Dendritic cell treated with granulocyte-macrophage colony-stimulating factor and Interleukin-4, amounts not matched to agents 40 ng/mL and 50 ng/mL, for 4 days (primary cell): ENCODE measurements around the gene MUC21.

Experiments
- H3K27ac Mint-ChIP-seq: one replicate; pipeline ENCODE4 v1.8.0; 2022; ENCODE audit warnings: mild to moderate bottlenecking, mixed read lengths
- H3K27me3 Mint-ChIP-seq: one replicate; pipeline ENCODE4 v1.8.0; 2022; ENCODE audit warnings: mild to moderate bottlenecking, mixed read lengths
- H3K36me3 Mint-ChIP-seq: one replicate; pipeline ENCODE4 v1.8.0; 2022; ENCODE audit warnings: low read depth, mixed read lengths
- H3K4me1 Mint-ChIP-seq: one replicate; pipeline ENCODE4 v1.8.0; 2022; ENCODE audit warnings: low read depth, mixed read lengths
- H3K4me3 Mint-ChIP-seq: one replicate; pipeline ENCODE4 v1.8.0; 2022; ENCODE audit warnings: mild to moderate bottlenecking, moderate library complexity, mixed read lengths
- H3K9me3 Mint-ChIP-seq: one replicate; pipeline ENCODE4 v1.8.0; 2022; ENCODE audit warnings: mixed read lengths
- intact Hi-C: fragments of 100-400 bp; cut with micrococcal nuclease; formaldehyde crosslinking; loops from one replicate; pipeline ENCODE4 v1.15.0; 2022

MUC21 gene

GRCh38 chr6:30983439-30983838 is at the start of gene MUC21:
TSS of gene MUC21 (plus strand) at chr6:30983718. CDS start at chr6:30983959, 241 bp downstream.
- Mint-ChIP-seq H3K27ac (no peak within 1 kb of the TSS), H3K4me1 (peaks cover 14% of the 10 kb centered on the region), H3K36me3 (no peaks in the 10 kb centered on the region), H3K9me3 (no peaks in the 10 kb centered on the region), H3K27me3 (peaks cover 45% of the 10 kb centered on the region), H3K4me3 (no peak within 1 kb of the TSS)
- intact Hi-C loops, result no loop called here

DNA sequence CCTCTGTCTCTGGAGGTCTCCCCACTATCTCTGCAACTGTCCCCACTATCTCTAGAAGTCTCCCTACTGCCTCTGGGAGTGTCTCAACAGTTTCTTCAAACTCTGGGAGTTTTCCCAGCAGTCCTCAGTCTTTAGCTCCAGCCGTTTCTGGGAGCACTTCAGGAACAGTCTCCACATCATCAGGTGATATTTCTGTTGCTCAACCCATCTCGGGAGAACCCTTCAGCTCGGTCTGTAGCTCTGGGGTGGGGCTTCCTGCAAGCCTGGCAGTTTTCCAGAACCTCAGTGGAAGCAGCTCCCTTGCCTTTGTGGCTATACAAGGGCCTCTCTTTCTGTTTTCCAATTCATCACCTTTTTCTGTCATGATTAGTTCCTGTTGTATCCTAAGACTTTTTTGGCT is 48.5 kb upstream of the MUC21 start:
- intact Hi-C loops, result no loop called here
- no peak overlapping the region for H3K4me3 Mint-ChIP-seq

GRCh38 chr6:30937265-30937664 is 46.3 kb upstream of the MUC21 start:
- intact Hi-C loops, result no loop called here
- H3K27ac Mint-ChIP-seq, result no peak overlapping the region
- no peaks in the 10 kb centered on the region for H3K9me3 Mint-ChIP-seq
- H3K36me3 Mint-ChIP-seq, result no peaks in the 10 kb centered on the region
- H3K27me3 Mint-ChIP-seq, result peaks cover 45% of the 10 kb centered on the region
- H3K4me3 Mint-ChIP-seq, result no peak overlapping the region
- H3K4me1 Mint-ChIP-seq, result peaks cover 13% of the 10 kb centered on the region

More for the DNA sequence above, 48.5 kb upstream of the MUC21 start:
- no peaks in the 10 kb centered on the region for H3K9me3 Mint-ChIP-seq
- no peak overlapping the region for H3K27ac Mint-ChIP-seq
- peaks cover 28% of the 10 kb centered on the region for H3K4me1 Mint-ChIP-seq
- peaks cover 24% of the 10 kb centered on the region for H3K27me3 Mint-ChIP-seq
- H3K36me3 Mint-ChIP-seq, result no peaks in the 10 kb centered on the region

- Mint-ChIP-seq H3K27ac (no peak overlapping the region), H3K4me3 (no peak overlapping the region), H3K4me1 (peaks cover 13% of the 10 kb centered on the region), H3K27me3 (peaks cover 53% of the 10 kb centered on the region), H3K9me3 (no peaks in the 10 kb centered on the region), H3K36me3 (no peaks in the 10 kb centered on the region)
- intact Hi-C loops, result no loop called here
Observed at GRCh38 chr6:30938730-30939129, 44.8 kb upstream of the MUC21 start.

GRCh38 chr6:30939473-30939872 is 44.0 kb upstream of the MUC21 start:
- intact Hi-C loops, result no loop called here
- H3K27me3 Mint-ChIP-seq, result peaks cover 59% of the 10 kb centered on the region
- peaks cover 13% of the 10 kb centered on the region for H3K4me1 Mint-ChIP-seq
- H3K9me3 Mint-ChIP-seq, result no peaks in the 10 kb centered on the region
- H3K36me3 Mint-ChIP-seq, result no peaks in the 10 kb centered on the region
- no peak overlapping the region for H3K27ac Mint-ChIP-seq
- H3K4me3 Mint-ChIP-seq, result no peak overlapping the region

- no peak within 1 kb of the TSS for H3K27ac Mint-ChIP-seq
- intact Hi-C loops, result no loop called here
- no peaks in the 10 kb centered on the region for H3K36me3 Mint-ChIP-seq
- H3K27me3 Mint-ChIP-seq, result peaks cover 60% of the 10 kb centered on the region
- H3K4me3 Mint-ChIP-seq, result no peak within 1 kb of the TSS
- H3K9me3 Mint-ChIP-seq, result no peaks in the 10 kb centered on the region
- peaks cover 7% of the 10 kb centered on the region for H3K4me1 Mint-ChIP-seq
Observed at GRCh38 chr6:30940361-30940986, 43.0 kb upstream of the MUC21 start, which contains the start of gene MUCL3. TSS of gene MUCL3 (plus strand) at chr6:30940973. CDS start at chr6:30941000, 27 bp downstream.

DNA sequence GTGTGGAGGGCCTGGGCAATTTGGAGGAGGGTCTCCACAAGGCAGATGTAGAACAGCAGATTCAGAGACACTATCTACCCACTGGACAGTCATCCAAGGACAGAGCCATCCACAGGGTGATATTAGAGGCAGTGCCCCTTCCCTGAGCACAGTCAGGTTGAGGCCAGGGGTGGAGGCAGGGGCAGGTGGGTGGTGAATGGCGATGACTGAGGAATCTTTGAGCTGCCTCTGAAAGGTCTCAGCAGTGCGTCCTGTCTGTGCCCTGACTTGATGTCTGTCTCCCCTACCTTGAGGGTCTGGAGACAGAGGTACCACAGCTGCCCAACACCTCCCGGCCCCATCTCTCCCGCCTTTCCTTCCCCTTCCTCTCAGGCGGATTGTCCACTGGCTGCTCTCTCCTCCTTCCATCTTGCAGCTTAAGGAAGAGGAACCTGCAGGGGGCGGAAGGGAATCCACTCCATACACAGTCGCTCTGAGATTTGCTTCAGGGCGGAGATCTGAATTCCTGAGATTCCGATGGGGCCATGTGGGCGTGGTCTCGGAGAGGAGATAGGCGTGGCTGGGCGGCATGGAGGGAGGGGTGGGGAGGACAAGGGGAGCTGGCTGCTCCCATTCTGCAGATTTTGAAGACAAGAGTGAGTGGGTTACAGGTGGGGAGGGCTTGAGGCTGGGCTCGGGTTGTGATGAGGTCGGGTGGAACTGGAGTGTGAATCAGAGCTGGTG is 41.0 kb upstream of the MUC21 start:
- Mint-ChIP-seq H3K27ac (no peak overlapping the region), H3K27me3 (peaks cover 62% of the 10 kb centered on the region), H3K4me1 (peaks cover 7% of the 10 kb centered on the region), H3K36me3 (no peaks in the 10 kb centered on the region), H3K4me3 (no peak overlapping the region), H3K9me3 (no peaks in the 10 kb centered on the region)
- intact Hi-C loops, result no loop called here

GRCh38 chr6:30944051-30944450 is 39.5 kb upstream of the MUC21 start:
- H3K27ac Mint-ChIP-seq, result no peak overlapping the region
- H3K36me3 Mint-ChIP-seq, result no peaks in the 10 kb centered on the region
- H3K4me3 Mint-ChIP-seq, result no peak overlapping the region
- H3K27me3 Mint-ChIP-seq, result peaks cover 73% of the 10 kb centered on the region
- peaks cover 7% of the 10 kb centered on the region for H3K4me1 Mint-ChIP-seq
- H3K9me3 Mint-ChIP-seq, result no peaks in the 10 kb centered on the region
- intact Hi-C loops, result no loop called here

- intact Hi-C loops, result no loop called here
- peaks cover 7% of the 10 kb centered on the region for H3K4me1 Mint-ChIP-seq
- H3K27me3 Mint-ChIP-seq, result peaks cover 81% of the 10 kb centered on the region
- H3K4me3 Mint-ChIP-seq, result no peak overlapping the region
- H3K27ac Mint-ChIP-seq, result no peak overlapping the region
- no peaks in the 10 kb centered on the region for H3K36me3 Mint-ChIP-seq
- peaks cover 2% of the 10 kb centered on the region for H3K9me3 Mint-ChIP-seq
Observed at GRCh38 chr6:30945281-30945680, 38.2 kb upstream of the MUC21 start.

DNA sequence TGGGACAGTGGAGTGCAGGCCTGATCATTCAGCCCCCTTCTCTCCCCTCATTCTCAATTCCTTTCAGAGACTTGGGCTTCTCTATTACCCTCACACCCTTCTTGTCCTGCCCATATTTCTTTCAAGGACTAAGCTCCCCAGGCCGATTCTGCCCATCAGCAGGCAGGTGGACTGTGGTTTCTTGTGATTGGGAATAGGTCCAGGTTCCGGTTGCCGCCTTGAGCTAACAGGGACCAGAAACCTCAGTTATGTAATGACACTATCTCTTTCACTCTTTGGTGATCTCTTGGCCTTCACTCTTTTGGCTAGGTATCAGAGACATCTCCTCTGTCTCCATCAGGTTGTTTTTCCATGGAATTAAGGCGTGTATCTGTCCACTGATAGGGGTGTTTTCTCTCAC is 36.3 kb upstream of the MUC21 start:
- Mint-ChIP-seq H3K27me3 (peaks cover 81% of the 10 kb centered on the region), H3K27ac (no peak overlapping the region)

DNA sequence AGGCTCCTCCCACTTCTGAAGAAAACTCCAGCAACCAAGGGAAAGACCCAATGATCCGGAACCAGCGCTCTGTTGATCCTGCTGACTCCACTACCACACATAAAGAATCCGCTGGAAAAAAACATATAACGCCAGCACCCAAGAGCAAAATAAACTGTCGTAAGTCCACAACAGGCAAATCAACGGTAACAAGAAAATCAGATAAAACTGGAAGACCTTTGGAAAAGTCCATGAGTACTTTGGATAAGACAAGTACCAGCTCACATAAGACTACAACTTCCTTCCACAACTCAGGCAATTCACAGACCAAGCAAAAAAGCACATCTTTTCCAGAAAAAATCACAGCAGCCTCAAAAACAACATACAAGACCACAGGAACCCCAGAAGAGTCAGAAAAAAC is 34.7 kb upstream of the MUC21 start:
- H3K27ac Mint-ChIP-seq, result no peak overlapping the region
- no peak overlapping the region for H3K4me3 Mint-ChIP-seq
- no peaks in the 10 kb centered on the region for H3K36me3 Mint-ChIP-seq
- H3K27me3 Mint-ChIP-seq, result peaks cover 83% of the 10 kb centered on the region
- H3K4me1 Mint-ChIP-seq, result no peaks in the 10 kb centered on the region
- H3K9me3 Mint-ChIP-seq, result peaks cover 11% of the 10 kb centered on the region
- intact Hi-C loops, result no loop called here

More for the DNA sequence above, 36.3 kb upstream of the MUC21 start:
- H3K4me1 Mint-ChIP-seq, result peaks cover 7% of the 10 kb centered on the region
- no peak overlapping the region for H3K4me3 Mint-ChIP-seq
- H3K9me3 Mint-ChIP-seq, result peaks cover 11% of the 10 kb centered on the region
- intact Hi-C loops, result no loop called here
- H3K36me3 Mint-ChIP-seq, result no peaks in the 10 kb centered on the region

GRCh38 chr6:30951907-30952469 is 31.5 kb upstream of the MUC21 start:
- Mint-ChIP-seq H3K36me3 (no peaks in the 10 kb centered on the region), H3K27me3 (peaks cover 97% of the 10 kb centered on the region), H3K4me1 (peaks cover 17% of the 10 kb centered on the region), H3K27ac (no peak overlapping the region), H3K4me3 (no peak overlapping the region), H3K9me3 (peaks cover 11% of the 10 kb centered on the region)
- intact Hi-C loops, result no loop called here

- Mint-ChIP-seq H3K4me3 (peak overlapping the region; percentile 59), H3K9me3 (peaks cover 11% of the 10 kb centered on the region), H3K27ac (peak overlapping the region; percentile 31), H3K36me3 (no peaks in the 10 kb centered on the region), H3K27me3 (peaks cover 95% of the 10 kb centered on the region), H3K4me1 (peaks cover 17% of the 10 kb centered on the region)
- intact Hi-C loops, result no loop called here
Observed at GRCh38 chr6:30954631-30955366, 28.7 kb upstream of the MUC21 start.
